ENCODE data around the gene ASPHD2. TPM values are rescaled to one million over a fixed set of nuclear protein-coding genes. Genes with fewer than 3 reads are reported as not detected.

Gene ASPHD2
- total RNA-seq, 1 experiment from 2014 or later: 0.44 TPM

DNA sequence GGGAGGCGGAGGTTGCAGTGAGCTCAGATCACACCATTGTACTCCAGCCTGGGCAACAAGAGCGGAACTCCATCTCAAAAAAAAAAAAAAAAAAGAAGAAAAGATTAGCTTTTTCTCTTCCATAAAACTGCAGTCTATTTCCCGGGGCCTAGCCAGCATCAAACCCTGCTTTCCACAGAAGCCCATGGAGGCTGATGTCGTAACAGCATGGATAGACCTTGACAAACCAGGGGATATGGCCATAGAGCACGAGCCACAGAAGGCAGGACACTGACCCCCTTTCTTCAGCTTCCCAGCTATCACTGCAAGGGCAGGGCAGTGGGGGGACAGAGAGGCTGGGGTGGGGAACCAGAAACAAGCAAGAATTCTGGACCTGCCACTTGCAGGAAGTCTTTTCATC is 33.0 kb downstream of the ASPHD2 start:
- peaks cover 4% of the 10 kb centered on the region for H3K36me3 ChIP-seq (ENCODE audit: low read depth)
- H3K4me2 ChIP-seq: no peak overlapping the region
- no peaks in the 10 kb centered on the region for H3K27me3 ChIP-seq (ENCODE audit: insufficient read depth, low read depth)
- intact Hi-C loops (cut with micrococcal nuclease; ENCODE audit: unreplicated experiment): no loop called here
- DNase-seq: no peak
- peaks cover 22% of the 10 kb centered on the region for H4K20me1 ChIP-seq (ENCODE audit: insufficient read depth)
- H3K79me2 ChIP-seq (ENCODE audit: low read depth): no peaks in the 10 kb centered on the region
- no peaks in the 10 kb centered on the region for H3K9me3 ChIP-seq (ENCODE audit: insufficient read depth, low read depth)
- TF ChIP-seq EZH2 (IDR thresholded peaks at IDR 0.05; ENCODE audit: low read depth): no peak
- H3K4me3 ChIP-seq: no peak overlapping the region
- no peaks in the 10 kb centered on the region for H3F3A ChIP-seq (ENCODE audit: insufficient read depth, low read depth)
- H3K4me1 ChIP-seq (replicated peaks; ENCODE audit: insufficient read depth): no peaks in the 10 kb centered on the region
- POLR2A ChIA-PET (ENCODE audit: unreplicated experiment): no interaction called here
- CTCF ChIA-PET: interaction anchor here (1.0 kb wide), 1 partner anchor 97 kb away, joined by 3 read pairs; no protein-coding TSS in a partner anchor
- no peaks in the 10 kb centered on the region for H3K9me2 ChIP-seq (ENCODE audit: insufficient read depth)
- no peak overlapping the region for H2AFZ ChIP-seq
- no peak overlapping the region for H3K27ac ChIP-seq
- no TSS peak for BruUV-seq (replicated peaks)

DNA sequence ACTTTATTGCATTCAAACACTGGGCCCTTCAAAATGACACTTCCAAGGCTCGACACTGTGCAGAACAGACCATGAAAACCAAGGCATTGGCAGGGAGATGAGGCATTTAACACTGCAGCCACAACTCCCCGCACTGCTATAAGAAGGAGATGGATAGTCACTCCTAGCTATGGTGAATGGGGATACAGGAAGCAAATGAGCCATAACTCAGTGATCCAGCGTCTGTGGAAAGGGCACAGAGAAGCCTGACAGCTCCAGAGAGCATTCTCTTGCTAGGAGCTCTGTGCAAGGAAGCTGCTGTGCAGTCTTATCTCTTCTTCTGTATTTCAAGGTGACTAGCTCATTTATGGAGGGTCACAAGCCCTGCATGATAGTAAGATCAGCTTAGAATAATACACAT is 33.6 kb downstream of the ASPHD2 start:
- Histone ChIP-seq H3K79me2 (ENCODE audit: low read depth) (no peaks in the 10 kb centered on the region), H2AFZ (no peak overlapping the region), H3K9me2 (ENCODE audit: insufficient read depth) (no peaks in the 10 kb centered on the region), H4K20me1 (ENCODE audit: insufficient read depth) (peaks cover 22% of the 10 kb centered on the region), H3K4me1 (replicated peaks; ENCODE audit: insufficient read depth) (no peaks in the 10 kb centered on the region), H3K36me3 (ENCODE audit: low read depth) (peaks cover 6% of the 10 kb centered on the region), H3F3A (ENCODE audit: insufficient read depth, low read depth) (no peaks in the 10 kb centered on the region), H3K9me3 (ENCODE audit: insufficient read depth, low read depth) (no peaks in the 10 kb centered on the region), H3K27me3 (ENCODE audit: insufficient read depth, low read depth) (no peaks in the 10 kb centered on the region), H3K4me3 (no peak overlapping the region), H3K27ac (no peak overlapping the region), H3K4me2 (no peak overlapping the region)
- DNase-seq: no peak
- intact Hi-C loops (cut with micrococcal nuclease; ENCODE audit: unreplicated experiment): no loop called here
- ChIA-PET CTCF (no interaction called here), POLR2A (ENCODE audit: unreplicated experiment) (no interaction called here)
- BruUV-seq (replicated peaks): no TSS peak
- TF ChIP-seq, protein P1, sequence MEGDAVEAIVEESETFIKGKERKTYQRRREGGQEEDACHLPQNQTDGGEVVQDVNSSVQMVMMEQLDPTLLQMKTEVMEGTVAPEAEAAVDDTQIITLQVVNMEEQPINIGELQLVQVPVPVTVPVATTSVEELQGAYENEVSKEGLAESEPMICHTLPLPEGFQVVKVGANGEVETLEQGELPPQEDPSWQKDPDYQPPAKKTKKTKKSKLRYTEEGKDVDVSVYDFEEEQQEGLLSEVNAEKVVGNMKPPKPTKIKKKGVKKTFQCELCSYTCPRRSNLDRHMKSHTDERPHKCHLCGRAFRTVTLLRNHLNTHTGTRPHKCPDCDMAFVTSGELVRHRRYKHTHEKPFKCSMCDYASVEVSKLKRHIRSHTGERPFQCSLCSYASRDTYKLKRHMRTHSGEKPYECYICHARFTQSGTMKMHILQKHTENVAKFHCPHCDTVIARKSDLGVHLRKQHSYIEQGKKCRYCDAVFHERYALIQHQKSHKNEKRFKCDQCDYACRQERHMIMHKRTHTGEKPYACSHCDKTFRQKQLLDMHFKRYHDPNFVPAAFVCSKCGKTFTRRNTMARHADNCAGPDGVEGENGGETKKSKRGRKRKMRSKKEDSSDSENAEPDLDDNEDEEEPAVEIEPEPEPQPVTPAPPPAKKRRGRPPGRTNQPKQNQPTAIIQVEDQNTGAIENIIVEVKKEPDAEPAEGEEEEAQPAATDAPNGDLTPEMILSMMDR (conservative IDR thresholded peaks at IDR 0.05): no peak
- no peak for TF ChIP-seq EZH2 (IDR thresholded peaks at IDR 0.05; ENCODE audit: low read depth)

DNA sequence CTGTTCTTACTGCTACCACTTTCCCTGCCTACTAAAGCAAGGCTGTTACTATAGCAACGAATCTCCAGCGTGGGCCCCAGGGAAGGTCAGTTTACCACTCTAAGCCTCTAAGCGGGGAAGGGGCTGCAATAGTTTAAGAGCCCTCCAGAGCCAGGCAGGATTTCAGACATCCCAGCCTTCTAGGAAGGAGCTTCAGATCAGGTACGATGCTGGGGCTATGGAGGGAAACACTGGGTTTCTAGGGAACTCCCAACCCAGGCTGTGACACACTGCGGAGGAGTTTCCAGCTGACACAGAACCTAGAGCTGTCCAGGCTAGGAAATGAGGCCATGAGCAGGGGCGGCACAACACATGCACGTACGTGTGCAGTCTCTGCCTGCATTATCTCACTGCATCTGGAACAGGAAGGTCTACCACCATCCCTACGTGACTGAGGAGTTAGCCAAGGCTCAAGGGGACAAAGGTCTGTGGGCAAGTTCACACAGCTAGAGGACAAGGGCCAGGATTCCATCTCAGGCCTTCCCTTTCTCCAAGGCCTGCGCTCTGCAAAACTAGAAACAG is 34.1 kb downstream of the ASPHD2 start:
- CTCF ChIA-PET: no interaction called here
- no peak overlapping the region for H3K27ac ChIP-seq
- H3K9me3 ChIP-seq (ENCODE audit: insufficient read depth, low read depth): no peaks in the 10 kb centered on the region
- H3K4me2 ChIP-seq: no peak overlapping the region
- BruUV-seq (replicated peaks): no TSS peak
- no peak overlapping the region for H2AFZ ChIP-seq
- H3K27me3 ChIP-seq (ENCODE audit: insufficient read depth, low read depth): no peaks in the 10 kb centered on the region
- TF ChIP-seq EZH2 (IDR thresholded peaks at IDR 0.05; ENCODE audit: low read depth): no peak
- TF ChIP-seq, protein P1 (conservative IDR thresholded peaks at IDR 0.05): no peak
- H4K20me1 ChIP-seq (ENCODE audit: insufficient read depth): peaks cover 22% of the 10 kb centered on the region
- intact Hi-C loops (cut with micrococcal nuclease; ENCODE audit: unreplicated experiment): no loop called here
- DNase-seq: no peak
- peaks cover 6% of the 10 kb centered on the region for H3K36me3 ChIP-seq (ENCODE audit: low read depth)
- no peaks in the 10 kb centered on the region for H3F3A ChIP-seq (ENCODE audit: insufficient read depth, low read depth)
- POLR2A ChIA-PET (ENCODE audit: unreplicated experiment): no interaction called here
- H3K79me2 ChIP-seq (ENCODE audit: low read depth): no peaks in the 10 kb centered on the region
- no peaks in the 10 kb centered on the region for H3K4me1 ChIP-seq (replicated peaks; ENCODE audit: insufficient read depth)
- H3K9me2 ChIP-seq (ENCODE audit: insufficient read depth): no peaks in the 10 kb centered on the region
- no peak overlapping the region for H3K4me3 ChIP-seq

DNA sequence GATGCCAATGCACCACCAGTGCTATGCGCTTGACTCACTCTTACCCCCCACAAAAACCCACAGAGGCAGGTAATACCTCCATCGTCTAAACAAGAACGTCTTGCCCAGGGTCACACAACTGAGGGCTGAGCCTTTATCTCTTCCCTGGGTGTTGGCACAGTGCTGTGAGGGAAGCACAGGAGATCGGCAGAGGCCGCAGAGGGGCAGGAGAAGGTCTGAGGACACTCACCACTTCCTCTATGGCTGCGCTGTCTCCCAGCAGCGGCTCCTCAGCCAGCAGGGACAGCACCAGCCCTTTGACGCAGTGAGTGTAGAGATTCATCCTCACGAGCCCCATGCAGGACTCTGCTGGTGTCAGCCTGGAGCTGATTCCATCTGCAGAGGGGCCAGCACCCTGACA is 34.6 kb downstream of the ASPHD2 start:
- no peak for DNase-seq
- no peaks in the 10 kb centered on the region for H3F3A ChIP-seq (ENCODE audit: insufficient read depth, low read depth)
- H3K36me3 ChIP-seq (ENCODE audit: low read depth): peaks cover 10% of the 10 kb centered on the region
- no peak overlapping the region for H3K4me2 ChIP-seq
- no peak overlapping the region for H3K4me3 ChIP-seq
- ChIA-PET CTCF (interaction anchor here (0.6 kb wide), 1 partner anchor 61 kb away, joined by 6 read pairs; no protein-coding TSS in a partner anchor), POLR2A (ENCODE audit: unreplicated experiment) (no interaction called here)
- H3K27me3 ChIP-seq (ENCODE audit: insufficient read depth, low read depth): no peaks in the 10 kb centered on the region
- no peak overlapping the region for H3K27ac ChIP-seq
- H4K20me1 ChIP-seq (ENCODE audit: insufficient read depth): peaks cover 22% of the 10 kb centered on the region
- no peaks in the 10 kb centered on the region for H3K9me2 ChIP-seq (ENCODE audit: insufficient read depth)
- no peaks in the 10 kb centered on the region for H3K79me2 ChIP-seq (ENCODE audit: low read depth)
- TF ChIP-seq, protein P1 (conservative IDR thresholded peaks at IDR 0.05): no peak
- no peak for TF ChIP-seq EZH2 (IDR thresholded peaks at IDR 0.05; ENCODE audit: low read depth)
- BruUV-seq (replicated peaks): no TSS peak
- no peaks in the 10 kb centered on the region for H3K4me1 ChIP-seq (replicated peaks; ENCODE audit: insufficient read depth)
- no peak overlapping the region for H2AFZ ChIP-seq
- intact Hi-C loops (cut with micrococcal nuclease; ENCODE audit: unreplicated experiment): no loop called here
- H3K9me3 ChIP-seq (ENCODE audit: insufficient read depth, low read depth): no peaks in the 10 kb centered on the region

Measured in PC-9 (cell line).